ENCODE data around the gene TDRD10.

TDRD10 gene

GRCh38 chr1:154581766-154582165 lies 79.7 kb downstream of the TDRD10 start:
- no peaks in the 10 kb centered on the region for H3K9me3 ChIP-seq (ENCODE audit: insufficient read depth, low read length, severe bottlenecking)
- no peak overlapping the region for H2AFZ ChIP-seq (ENCODE audit: low read depth, low read length)
- no peak overlapping the region for H3K4me2 ChIP-seq (ENCODE audit: insufficient read depth, low read length)
- H3K27ac ChIP-seq (ENCODE audit: low read length): no peak overlapping the region
- H3K36me3 ChIP-seq (ENCODE audit: insufficient read depth, low read length): peaks cover 84% of the 10 kb centered on the region
- no peaks in the 10 kb centered on the region for H3K4me1 ChIP-seq (ENCODE audit: insufficient read depth, low read length)
- H3K79me2 ChIP-seq (ENCODE audit: insufficient read depth, low read length): no peaks in the 10 kb centered on the region
- H3K4me3 ChIP-seq (ENCODE audit: low read depth in 1 of 2, low read length in 2 of 2): no peak overlapping the region
- no peak overlapping the region for H3K9ac ChIP-seq (ENCODE audit: low read depth, low read length)
- no peaks in the 10 kb centered on the region for H3K27me3 ChIP-seq (ENCODE audit: insufficient read depth, low read length, poor library complexity)
- TF ChIP-seq CTCF (IDR thresholded peaks at IDR 0.05; ENCODE audit: borderline replicate concordance, extremely low read depth, low read length, poor library complexity, severe bottlenecking) (no peak), EZH2 (IDR thresholded peaks at IDR 0.05; ENCODE audit: borderline replicate concordance, low read depth, low read length, severe bottlenecking) (no peak)
- no peak for ATAC-seq (ENCODE audit: insufficient read depth, low read depth)
- H4K20me1 ChIP-seq (ENCODE audit: insufficient read depth, low read length): peaks cover 60% of the 10 kb centered on the region
- DNase-seq: no peak

- Histone ChIP-seq H3K4me3 (ENCODE audit: low read depth in 1 of 2, low read length in 2 of 2) (no peak overlapping the region), H3K36me3 (ENCODE audit: insufficient read depth, low read length) (peaks cover 95% of the 10 kb centered on the region), H2AFZ (ENCODE audit: low read depth, low read length) (no peak overlapping the region), H3K9me3 (ENCODE audit: insufficient read depth, low read length, severe bottlenecking) (no peaks in the 10 kb centered on the region), H3K4me1 (ENCODE audit: insufficient read depth, low read length) (no peaks in the 10 kb centered on the region), H4K20me1 (ENCODE audit: insufficient read depth, low read length) (peaks cover 55% of the 10 kb centered on the region), H3K27ac (ENCODE audit: low read length) (no peak overlapping the region), H3K4me2 (ENCODE audit: insufficient read depth, low read length) (no peak overlapping the region), H3K79me2 (ENCODE audit: insufficient read depth, low read length) (no peaks in the 10 kb centered on the region), H3K27me3 (ENCODE audit: insufficient read depth, low read length, poor library complexity) (no peaks in the 10 kb centered on the region), H3K9ac (ENCODE audit: low read depth, low read length) (no peak overlapping the region)
- DNase-seq (no peak), ATAC-seq (ENCODE audit: insufficient read depth, low read depth) (no peak)
- TF ChIP-seq CTCF (IDR thresholded peaks at IDR 0.05; ENCODE audit: borderline replicate concordance, extremely low read depth, low read length, poor library complexity, severe bottlenecking): no peak
- TF ChIP-seq EZH2 (IDR thresholded peaks at IDR 0.05; ENCODE audit: borderline replicate concordance, low read depth, low read length, severe bottlenecking): no peak
Observed at GRCh38 chr1:154582885-154583284, 80.9 kb downstream of the TDRD10 start.

GRCh38 chr1:154583773-154584172 lies 81.8 kb downstream of the TDRD10 start:
- Histone ChIP-seq H3K9me3 (ENCODE audit: insufficient read depth, low read length, severe bottlenecking) (no peaks in the 10 kb centered on the region), H3K4me2 (ENCODE audit: insufficient read depth, low read length) (no peak overlapping the region), H2AFZ (ENCODE audit: low read depth, low read length) (no peak overlapping the region), H3K4me1 (ENCODE audit: insufficient read depth, low read length) (no peaks in the 10 kb centered on the region), H4K20me1 (ENCODE audit: insufficient read depth, low read length) (peaks cover 47% of the 10 kb centered on the region), H3K4me3 (ENCODE audit: low read depth in 1 of 2, low read length in 2 of 2) (no peak overlapping the region), H3K27me3 (ENCODE audit: insufficient read depth, low read length, poor library complexity) (no peaks in the 10 kb centered on the region), H3K9ac (ENCODE audit: low read depth, low read length) (no peak overlapping the region), H3K27ac (ENCODE audit: low read length) (no peak overlapping the region), H3K79me2 (ENCODE audit: insufficient read depth, low read length) (no peaks in the 10 kb centered on the region), H3K36me3 (ENCODE audit: insufficient read depth, low read length) (peaks cover 98% of the 10 kb centered on the region)
- DNase-seq (no peak), ATAC-seq (ENCODE audit: insufficient read depth, low read depth) (no peak)
- no peak for TF ChIP-seq EZH2 (IDR thresholded peaks at IDR 0.05; ENCODE audit: borderline replicate concordance, low read depth, low read length, severe bottlenecking)
- no peak for TF ChIP-seq CTCF (IDR thresholded peaks at IDR 0.05; ENCODE audit: borderline replicate concordance, extremely low read depth, low read length, poor library complexity, severe bottlenecking)
